GM19467 (cell line): ENCODE results near the gene PGLYRP1.

Experiments
- ATAC-seq: cut with Tn5 transposase; IDR thresholded peaks from one replicate; pipeline ENCODE4 v1.9.1; 2021; ENCODE audit warnings: mild to moderate bottlenecking, moderate library complexity; ENCODE audit not compliant: unreplicated experiment

Gene PGLYRP1, protein sequence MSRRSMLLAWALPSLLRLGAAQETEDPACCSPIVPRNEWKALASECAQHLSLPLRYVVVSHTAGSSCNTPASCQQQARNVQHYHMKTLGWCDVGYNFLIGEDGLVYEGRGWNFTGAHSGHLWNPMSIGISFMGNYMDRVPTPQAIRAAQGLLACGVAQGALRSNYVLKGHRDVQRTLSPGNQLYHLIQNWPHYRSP

DNA sequence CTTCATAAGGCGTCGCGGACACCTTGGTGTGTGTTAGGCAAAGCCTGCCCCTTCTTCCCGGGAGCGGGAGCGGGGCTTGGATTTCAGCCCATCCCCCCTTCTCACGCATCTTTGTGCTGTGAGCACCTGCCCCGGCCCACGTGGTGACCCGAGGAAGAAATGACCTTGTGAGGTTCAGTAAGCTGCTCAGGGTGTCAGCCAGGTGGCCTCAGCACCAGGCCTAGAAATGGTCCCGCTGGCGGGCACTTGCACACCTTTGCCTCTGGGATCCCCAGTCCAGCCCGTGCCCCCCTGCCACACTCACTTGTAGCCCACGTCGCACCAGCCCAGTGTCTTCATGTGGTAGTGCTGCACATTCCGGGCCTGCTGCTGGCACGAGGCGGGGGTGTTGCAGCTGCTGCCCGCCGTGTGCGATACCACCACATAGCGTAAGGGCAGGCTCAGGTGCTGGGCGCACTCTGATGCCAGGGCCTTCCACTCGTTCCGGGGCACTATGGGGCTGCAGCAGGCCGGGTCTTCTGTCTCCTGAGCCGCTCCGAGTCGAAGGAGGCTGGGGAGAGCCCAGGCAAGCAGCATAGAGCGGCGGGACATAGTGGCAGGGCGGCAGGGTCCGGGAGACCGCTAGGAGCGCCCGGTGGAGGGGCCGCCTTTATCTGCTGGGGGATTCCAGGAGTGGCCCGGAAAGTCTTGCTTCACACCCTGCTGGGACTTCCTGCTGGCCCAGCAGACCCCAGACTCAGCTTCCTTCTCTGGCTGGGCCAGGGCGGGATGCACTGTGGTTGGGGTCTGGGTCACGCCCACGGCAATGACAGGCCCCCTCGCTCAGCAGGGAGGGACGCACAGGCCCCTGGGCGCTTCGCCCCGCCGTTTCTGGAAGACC lies at the start of gene PGLYRP1:
Gene PGLYRP1 (minus strand): TSS at position 623 of the 880 bp plus-strand sequence. CDS start 32 bp downstream, at position 591.
- no peak for ATAC-seq

GRCh38 chr19:46069806-46070341 lies 47.0 kb upstream of the PGLYRP1 start:
- ATAC-seq: no peak

DNA sequence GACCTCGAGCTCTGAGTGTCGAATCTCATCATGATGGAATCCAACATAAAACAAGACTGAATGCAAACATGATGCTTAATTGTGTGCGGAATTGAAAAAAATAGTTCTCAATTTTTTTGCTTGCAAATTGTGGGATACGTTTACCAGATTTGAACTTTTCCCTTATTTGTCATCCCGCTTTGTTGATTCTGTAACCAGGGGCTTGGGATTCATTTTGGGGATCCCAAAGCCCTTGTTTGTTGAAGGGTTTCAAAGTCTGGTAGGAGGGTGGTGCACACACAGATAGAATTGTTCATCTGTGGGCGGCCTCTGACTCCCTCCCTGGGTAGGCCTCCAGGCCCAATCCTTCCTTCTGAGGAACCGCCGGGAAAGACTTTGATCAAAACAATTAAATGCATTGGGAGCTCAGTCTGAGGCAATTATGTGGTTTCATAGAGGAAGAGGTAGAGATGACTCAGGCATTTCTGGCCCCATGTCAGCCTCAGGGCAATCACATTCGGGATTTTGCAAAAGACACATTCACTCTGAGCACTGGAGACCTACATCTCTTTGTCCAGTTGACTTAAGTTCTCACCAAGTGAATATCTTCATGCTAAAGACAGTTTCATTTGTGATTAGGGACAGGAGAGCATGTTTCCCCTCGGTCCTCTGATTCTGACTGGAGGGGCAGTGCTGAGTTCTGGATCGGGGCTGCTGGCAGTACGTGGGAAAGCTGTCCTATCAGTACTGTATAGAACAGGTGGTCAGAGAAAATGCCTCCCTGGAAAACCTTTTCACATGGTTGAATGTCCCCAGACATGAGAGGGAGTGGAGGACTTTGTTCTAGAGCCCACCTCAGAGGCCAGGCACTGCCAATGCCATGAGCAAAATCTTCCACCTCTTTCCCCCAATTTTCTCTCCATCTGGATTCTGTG lies 45.7 kb upstream of the PGLYRP1 start:
- ATAC-seq: no peak

GRCh38 chr19:46067691-46068090 lies 44.8 kb upstream of the PGLYRP1 start:
- ATAC-seq: no peak

DNA sequence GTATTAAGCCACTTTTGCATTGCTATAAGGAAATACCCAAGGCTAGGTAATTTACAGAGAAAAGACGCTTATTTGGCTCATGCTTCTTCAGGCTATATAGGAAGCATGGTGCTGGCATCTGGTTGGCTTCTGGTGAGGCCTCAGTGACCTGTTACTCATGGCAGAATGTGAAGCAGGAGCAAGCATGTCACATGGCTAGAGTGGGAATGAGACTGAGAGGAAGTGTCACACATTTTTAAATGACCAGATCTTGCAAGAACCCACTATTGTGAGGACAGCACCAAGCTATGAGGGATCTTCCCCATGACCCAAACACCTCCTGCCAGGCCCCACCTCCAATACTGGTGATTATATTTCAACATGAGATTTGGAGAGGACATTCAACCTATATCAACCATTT lies 43.6 kb upstream of the PGLYRP1 start:
- ATAC-seq: no peak

DNA sequence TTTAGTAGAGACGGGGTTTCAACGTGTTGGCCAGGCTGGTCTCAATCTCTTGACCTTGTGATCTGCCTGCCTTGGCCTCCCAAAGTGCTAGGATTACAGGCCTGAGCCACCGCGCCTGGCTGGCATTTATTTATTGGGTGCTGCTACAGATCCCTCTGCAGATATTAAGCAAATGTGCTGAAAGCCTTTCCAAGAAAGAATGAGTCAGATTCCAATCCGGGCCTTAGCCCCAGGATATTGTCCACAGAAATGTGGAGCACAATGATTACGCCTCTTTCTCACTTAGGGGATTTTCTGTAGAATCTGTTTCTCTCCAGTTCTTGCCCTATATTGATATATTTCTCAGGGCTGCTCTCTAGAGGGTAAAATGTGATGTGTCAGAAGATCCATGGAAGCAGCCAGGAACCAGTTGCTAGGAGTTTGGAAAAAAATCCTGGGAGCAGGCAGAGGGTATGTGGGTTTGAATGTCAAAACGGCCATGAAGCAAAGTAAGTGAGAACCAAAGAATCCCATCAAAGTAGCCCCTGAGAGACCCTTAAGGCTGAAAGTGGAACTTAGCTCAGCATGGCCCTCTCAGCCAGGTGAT lies 42.7 kb upstream of the PGLYRP1 start:
- no peak for ATAC-seq

DNA sequence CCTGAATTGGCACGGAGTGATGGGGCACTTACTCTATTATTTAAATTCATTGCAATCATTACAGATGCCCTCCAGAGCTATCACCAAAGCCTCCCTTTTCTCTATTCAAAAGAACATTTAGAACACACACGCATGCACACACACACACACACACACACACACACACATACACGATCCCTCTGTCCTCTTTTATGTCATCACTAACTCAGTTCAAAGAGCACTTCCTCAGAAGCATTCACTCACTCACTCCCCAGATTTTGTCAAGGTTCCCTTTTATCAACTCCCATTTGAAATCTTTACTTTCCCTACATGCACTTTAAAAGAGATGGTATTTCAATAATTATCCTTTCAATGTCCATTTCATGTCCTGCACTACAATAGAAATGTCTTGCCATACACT lies 40.3 kb upstream of the PGLYRP1 start:
- no peak for ATAC-seq

- no peak for ATAC-seq
These were observed 37.2 kb upstream of the PGLYRP1 start for GRCh38 chr19:46060012-46060411.

- no peak for ATAC-seq
These were observed 35.9 kb upstream of the PGLYRP1 start for GRCh38 chr19:46058778-46059177.

DNA sequence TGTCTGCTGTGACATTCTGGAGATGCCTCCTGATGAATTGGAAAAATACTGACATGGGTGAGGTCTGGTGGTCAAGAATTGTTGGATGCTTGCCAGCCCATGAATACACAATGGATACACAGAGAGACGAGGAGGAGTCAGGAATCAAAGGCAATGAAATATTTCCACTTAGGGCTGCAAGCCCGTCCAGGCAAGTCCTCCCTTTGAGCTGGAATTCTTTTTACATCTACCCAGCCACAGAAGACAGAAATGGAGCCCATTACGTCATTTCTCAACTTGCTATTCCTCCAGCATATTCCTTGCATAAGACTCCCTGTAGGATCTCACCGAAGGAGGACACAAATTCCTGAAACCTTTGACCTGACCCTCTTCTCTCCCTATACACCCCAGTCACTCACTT lies 33.7 kb upstream of the PGLYRP1 start:
- ATAC-seq: no peak

- no peak for ATAC-seq
These were observed 30.0 kb upstream of the PGLYRP1 start for GRCh38 chr19:46052896-46053295.

GRCh38 chr19:46049597-46049996 lies 26.7 kb upstream of the PGLYRP1 start:
- ATAC-seq: no peak

GRCh38 chr19:46043519-46043918 lies 20.7 kb upstream of the PGLYRP1 start:
- no peak for ATAC-seq

DNA sequence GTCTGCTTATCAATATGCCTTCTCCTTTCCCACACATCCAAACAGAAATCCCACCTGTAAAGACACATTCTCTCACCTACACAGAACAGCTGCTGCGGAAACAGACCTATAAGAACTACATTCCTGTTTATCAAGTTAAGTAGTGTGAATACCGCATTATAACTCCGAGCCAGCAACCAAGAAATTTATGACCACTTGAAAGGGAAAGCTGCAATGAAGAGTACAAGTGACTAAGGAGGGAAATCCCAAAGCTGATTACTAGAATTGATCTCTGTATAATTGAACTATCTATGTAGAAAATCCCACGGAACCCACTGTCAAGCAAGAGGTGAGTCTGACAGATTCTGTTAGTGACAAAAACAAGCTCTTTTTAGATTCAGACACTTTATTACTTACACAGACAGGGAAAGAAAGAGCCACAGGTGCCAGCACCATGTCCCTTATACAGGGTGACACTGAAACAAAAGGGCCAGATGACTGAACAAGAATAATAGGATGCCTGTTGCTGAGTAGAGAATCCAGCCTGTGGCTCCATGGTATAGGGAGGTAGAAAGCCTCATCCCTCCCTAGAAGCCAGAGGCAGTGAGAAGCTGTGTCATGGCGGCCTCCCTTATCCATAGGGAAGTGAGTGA lies 19.5 kb upstream of the PGLYRP1 start:
- no peak for ATAC-seq

- no peak for ATAC-seq
These were observed 18.2 kb upstream of the PGLYRP1 start, which contains the start of gene IGFL4 for GRCh38 chr19:46040952-46041500. TSS of gene IGFL4 (minus strand) at chr19:46041002. CDS start at chr19:46040962, 40 bp downstream.

DNA sequence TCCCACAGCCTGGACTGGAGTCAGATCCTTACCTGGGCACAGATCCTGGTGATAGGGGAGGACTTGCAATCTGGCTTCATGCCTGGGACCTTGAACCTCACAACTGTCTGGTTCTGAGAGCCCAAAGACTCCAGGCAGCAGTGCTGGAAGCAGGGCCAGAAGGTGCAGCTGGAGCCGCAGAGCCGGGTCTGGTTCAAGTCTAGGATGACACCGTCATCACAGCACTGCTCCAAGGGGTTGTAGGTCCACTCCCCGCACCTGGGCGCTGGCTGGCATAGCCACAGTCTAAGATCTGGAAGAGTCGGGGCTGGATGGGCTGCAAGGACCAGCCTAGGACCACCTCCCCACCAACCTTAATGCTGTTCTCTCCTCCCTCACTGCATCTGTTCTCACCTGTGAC lies 17.3 kb upstream of the PGLYRP1 start:
- ATAC-seq: no peak

DNA sequence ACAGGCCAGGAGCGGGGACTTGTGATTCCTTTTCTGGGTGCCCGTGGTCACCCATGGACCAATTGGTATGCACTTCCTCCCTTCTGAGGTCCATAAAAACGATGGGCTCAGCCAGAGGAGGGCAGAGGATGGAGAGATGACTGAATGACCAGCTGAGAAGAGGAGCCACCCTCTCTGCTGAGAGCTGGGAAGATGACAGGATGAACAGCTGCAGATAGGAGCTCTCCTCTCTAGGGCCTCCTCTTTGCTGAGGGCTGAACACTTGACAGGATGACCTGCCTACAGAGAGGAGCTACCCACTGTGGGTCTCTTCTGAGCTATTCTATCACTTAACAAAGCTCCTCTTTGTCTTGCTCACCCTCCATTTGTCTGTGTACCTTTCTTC lies 13.9 kb upstream of the PGLYRP1 start:
- no peak for ATAC-seq

- ATAC-seq: no peak
These were observed 13.3 kb upstream of the PGLYRP1 start for GRCh38 chr19:46035986-46036743.

DNA sequence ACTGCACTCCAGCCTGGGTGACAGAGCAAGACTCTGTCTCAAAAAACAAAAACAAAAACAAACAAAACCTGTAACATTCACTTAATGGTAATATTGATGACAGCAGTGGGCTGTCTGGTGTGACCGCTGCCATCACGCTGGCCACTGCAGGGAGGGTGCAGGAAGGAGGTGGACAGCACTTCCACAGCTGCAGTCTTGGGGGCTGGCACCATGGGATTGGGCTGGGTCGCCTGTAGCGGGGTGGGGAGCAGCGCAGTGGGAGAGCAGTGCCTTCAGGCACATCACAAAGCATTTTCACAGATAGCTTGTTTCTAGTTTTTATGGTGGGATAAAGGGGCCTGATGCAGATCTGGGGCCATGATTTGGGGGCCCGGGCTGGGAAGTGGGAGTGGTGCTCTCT lies 12.7 kb upstream of the PGLYRP1 start:
- ATAC-seq: no peak
